GM21528 (cell line): ENCODE measurements around the gene RASD2.
A peak's percentile ranks its signal among the peaks of the same experiment; 100 is the strongest.

Source experiments
- ATAC-seq: cut with Tn5 transposase; IDR thresholded peaks from one replicate; pipeline ENCODE4 v1.9.1; 2021; ENCODE audit warnings: mild to moderate bottlenecking, moderate library complexity; ENCODE audit not compliant: unreplicated experiment, low FRiP score

Gene RASD2

GRCh38 chr22:35539487-35539886 lies 1.1 kb upstream of the RASD2 start:
- ATAC-seq, result no peak

DNA sequence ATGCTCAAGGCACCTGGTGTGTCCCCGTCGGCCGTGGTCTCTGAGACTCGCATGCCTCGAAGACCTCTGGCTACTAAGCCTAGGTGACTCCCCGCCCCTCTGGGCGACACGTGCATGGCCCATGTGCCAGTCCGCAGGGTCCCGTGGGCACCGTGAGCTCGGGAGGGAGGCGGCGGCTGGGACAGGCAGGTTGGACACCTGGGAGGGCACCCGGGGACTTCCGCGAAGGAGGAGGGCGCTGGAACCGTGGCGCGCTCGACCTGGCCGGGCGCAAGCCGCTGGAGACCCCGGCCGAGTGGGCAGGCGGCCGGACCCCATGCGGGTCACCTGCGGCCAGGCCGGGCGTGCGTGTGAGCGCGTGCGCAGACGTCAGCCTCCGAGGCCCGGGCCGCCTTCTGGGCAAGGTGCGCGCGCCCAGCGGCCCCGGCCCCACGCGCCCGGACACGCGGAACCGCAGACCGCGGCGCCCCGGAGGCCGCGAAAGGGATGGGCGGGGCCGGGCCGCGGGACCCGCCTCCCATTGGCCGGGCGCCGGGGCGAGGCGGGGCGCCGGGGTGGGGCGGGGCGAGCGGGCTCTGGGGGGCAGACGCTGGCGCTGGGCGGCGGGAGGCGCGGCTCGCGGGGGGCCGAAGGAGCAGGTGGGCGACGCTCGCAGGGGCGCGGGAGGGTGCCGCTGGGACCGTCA lies 579 bp upstream of the RASD2 start:
- ATAC-seq, result peak; percentile 58

- no peak for ATAC-seq
These were observed 670 bp downstream of the RASD2 start for GRCh38 chr22:35541254-35541748.

GRCh38 chr22:35542157-35542938 lies 1.7 kb downstream of the RASD2 start:
- ATAC-seq, result no peak

DNA sequence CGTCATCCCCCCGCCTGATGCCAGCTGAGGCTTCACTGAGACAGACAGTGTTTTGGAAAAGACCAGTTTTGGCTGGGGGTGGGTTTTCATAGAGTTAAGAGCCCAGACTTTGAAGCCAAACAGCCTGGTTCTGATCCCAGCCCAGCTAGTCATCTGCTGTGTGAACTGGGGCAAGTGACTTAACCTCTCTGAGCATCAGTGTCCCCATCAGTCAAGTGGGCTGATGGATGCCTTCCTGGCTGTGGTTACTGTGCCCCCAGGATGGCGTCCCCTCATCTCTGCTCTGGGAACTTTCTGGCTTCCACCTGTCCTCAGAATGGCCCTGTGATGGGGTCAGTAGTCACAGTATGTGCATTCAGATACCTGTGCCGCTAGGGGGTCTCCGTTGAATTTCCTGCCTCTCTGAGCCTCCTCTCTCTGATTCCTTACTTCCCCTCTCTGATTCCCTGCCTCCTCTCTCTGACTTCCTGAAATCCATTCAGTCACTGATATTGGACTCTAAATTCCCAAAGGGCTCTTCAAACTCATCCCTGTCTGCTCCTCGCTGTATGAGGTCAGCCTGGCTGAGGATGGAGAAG lies 2.4 kb downstream of the RASD2 start:
- ATAC-seq, result no peak

GRCh38 chr22:35543702-35544101 lies 3.1 kb downstream of the RASD2 start:
- no peak for ATAC-seq

- ATAC-seq, result no peak
These were observed 3.6 kb downstream of the RASD2 start for GRCh38 chr22:35544189-35544588.

GRCh38 chr22:35544827-35545226 lies 4.2 kb downstream of the RASD2 start:
- no peak for ATAC-seq

DNA sequence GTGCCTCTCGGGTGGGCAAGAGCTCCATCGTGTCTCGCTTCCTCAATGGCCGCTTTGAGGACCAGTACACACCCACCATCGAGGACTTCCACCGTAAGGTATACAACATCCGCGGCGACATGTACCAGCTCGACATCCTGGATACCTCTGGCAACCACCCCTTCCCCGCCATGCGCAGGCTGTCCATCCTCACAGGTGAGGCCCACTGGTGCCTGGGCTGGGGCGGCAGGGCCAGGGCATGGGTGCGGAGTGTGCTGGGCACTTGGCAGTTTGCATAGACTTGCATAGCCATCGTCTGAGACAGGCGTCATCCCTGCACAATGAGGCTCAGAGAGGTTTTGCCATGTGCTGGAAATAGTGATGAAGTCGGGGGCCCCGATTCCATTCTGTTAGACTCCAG lies 6.3 kb downstream of the RASD2 start:
- ATAC-seq, result no peak

GRCh38 chr22:35547987-35548721 lies 7.5 kb downstream of the RASD2 start:
- no peak for ATAC-seq

- no peak for ATAC-seq
These were observed 8.1 kb downstream of the RASD2 start for GRCh38 chr22:35548722-35549112.

GRCh38 chr22:35549328-35549727 lies 8.7 kb downstream of the RASD2 start:
- ATAC-seq, result no peak

GRCh38 chr22:35551549-35552177 lies 11.0 kb downstream of the RASD2 start:
- ATAC-seq, result no peak

GRCh38 chr22:35552196-35552842 lies 11.7 kb downstream of the RASD2 start:
- no peak for ATAC-seq

- no peak for ATAC-seq
These were observed 12.2 kb downstream of the RASD2 start for GRCh38 chr22:35552846-35553245.

- no peak for ATAC-seq
These were observed 12.7 kb downstream of the RASD2 start for GRCh38 chr22:35553341-35553740.

DNA sequence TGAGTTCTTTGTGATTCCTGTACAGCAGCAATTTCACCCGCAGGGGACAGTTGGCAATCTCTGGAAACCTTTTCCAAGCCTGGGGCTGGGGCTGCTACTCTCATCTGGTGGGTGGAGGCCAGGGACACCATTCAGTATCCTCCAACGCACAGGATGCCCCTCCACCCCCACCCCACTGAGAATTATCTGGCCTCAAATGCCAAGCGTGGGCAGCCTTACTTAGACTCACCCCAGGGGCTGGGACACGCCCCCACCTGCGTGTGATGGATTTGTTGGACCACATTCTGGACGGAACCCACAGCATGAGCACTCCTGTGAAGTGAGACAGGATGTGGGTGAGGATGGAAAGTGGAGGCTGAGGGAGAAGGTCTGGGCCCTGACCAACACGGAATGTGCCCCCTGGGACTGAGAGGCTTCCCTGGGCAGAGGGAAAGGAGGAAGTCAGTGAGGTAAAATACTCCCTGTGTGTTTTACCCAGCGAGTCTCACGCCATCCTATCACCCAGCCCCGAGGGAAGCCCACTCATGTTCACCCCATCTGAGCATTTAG lies 13.7 kb downstream of the RASD2 start:
- ATAC-seq, result no peak

DNA sequence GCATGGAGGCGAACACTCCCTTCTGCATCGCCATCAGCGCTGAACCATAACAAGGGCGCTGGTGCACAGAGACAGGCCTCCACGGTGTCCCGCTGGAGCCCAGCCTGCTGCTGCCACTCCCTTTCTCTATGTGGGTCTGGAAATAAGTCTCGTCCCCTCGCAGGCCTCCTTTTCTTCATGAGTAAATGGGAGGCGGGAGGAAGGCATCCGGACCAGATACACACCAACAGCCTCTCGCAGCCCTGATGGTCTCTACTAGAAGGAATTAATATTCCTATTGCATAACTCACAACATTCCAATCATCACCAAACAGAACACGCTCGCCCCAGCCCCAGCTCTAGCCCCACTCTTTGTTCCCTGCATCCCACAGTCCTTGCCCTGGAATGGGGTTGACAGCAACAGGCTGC lies 14.9 kb downstream of the RASD2 start:
- no peak for ATAC-seq

- ATAC-seq, result no peak
These were observed 15.4 kb downstream of the RASD2 start for GRCh38 chr22:35555946-35556547.
